GM19467 (cell line): Measurements from ENCODE around the gene SEMA4F.
"Not testable (repeated sequence)": the region's sequence is repeated elsewhere in the genome, so short reads cannot be mapped to it uniquely, and the experiment has no call there.

Experiments
- ATAC-seq: cut with Tn5 transposase; IDR thresholded peaks from one replicate; pipeline ENCODE4 v1.9.1; 2021; ENCODE audit warnings: mild to moderate bottlenecking, moderate library complexity; ENCODE audit not compliant: unreplicated experiment

SEMA4F gene, protein sequence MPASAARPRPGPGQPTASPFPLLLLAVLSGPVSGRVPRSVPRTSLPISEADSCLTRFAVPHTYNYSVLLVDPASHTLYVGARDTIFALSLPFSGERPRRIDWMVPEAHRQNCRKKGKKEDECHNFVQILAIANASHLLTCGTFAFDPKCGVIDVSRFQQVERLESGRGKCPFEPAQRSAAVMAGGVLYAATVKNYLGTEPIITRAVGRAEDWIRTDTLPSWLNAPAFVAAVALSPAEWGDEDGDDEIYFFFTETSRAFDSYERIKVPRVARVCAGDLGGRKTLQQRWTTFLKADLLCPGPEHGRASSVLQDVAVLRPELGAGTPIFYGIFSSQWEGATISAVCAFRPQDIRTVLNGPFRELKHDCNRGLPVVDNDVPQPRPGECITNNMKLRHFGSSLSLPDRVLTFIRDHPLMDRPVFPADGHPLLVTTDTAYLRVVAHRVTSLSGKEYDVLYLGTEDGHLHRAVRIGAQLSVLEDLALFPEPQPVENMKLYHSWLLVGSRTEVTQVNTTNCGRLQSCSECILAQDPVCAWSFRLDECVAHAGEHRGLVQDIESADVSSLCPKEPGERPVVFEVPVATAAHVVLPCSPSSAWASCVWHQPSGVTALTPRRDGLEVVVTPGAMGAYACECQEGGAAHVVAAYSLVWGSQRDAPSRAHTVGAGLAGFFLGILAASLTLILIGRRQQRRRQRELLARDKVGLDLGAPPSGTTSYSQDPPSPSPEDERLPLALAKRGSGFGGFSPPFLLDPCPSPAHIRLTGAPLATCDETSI

DNA sequence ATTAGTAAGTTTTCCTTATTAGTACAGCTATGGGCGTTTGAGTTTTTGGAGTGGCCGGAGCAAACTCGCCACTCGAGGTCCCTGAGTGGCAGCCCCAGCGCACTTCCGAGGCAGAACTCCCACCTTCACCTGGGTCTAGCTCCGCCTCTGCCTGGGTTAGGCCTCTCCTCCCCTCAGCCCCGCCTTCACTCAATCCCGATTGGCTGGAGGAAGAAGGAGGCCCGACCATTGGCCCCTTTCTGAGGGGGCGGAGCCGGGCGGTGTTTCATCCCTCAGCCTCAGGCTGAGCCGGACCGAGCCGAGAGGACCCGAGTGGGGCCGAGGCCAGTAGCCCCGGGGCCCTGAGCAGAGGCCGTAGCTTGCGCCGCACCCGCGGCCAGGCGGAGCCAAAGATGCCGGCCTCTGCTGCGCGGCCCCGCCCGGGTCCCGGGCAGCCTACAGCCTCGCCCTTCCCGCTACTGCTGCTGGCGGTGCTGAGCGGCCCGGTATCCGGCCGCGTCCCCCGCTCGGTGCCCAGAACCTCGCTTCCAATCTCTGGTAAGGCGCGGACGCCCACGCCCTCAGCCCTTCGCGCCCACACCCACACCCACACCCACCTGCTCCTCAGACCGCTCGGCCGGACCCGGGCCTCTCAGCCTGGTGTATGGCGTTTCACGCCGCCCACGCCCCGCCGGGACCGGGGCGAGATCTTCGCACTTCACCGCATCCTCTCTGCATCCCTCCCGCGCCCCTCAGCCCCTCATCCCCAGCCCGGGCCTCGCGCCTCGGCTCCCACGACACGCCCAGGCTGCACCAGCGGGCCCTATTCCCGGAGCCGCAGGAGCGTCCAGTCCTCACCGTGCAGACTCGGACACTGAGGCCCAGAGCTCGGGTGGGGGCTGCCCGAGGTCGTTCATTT is at the start of gene SEMA4F:
TSS of gene SEMA4F (plus strand) at position 263 of the 898 bp plus-strand sequence. CDS start at position 393, 130 bp downstream.
- ATAC-seq = peak; percentile 100

DNA sequence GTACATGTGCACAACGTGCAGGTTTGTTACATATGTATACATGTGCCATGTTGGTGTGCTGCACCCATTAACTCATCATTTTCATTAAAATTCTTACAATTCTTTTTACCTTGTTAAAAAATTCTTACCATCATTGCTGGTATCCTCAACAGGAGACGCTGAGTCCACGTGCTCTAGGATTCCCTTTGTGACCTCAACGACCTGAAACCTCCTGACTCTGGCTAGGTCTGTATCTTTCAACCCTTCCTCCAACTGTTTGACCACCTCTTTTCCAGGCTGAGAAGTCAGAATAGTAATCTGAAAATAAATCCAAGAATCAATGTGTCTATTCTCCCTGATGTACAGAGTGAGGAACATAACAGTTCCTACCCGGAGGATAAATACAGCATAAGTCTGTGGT is 47.1 kb upstream of the SEMA4F start:
- ATAC-seq = no peak

DNA sequence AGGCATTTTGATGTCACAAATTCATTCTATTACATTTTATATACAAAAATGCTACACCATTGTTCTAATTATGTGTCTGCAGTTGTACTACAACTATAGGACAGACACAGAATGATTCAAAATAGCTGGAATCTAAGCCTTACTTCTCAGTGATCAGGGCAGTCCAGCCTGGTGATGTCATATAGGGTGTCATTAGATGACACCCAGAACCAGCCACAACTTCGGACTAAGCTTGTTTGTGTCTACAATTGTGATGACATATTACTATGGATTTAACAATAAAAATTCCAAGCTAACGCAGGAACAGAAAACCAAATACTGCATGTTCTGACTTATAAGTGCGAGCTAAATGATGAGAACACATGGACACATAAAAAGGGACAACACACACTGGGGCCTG is 36.9 kb upstream of the SEMA4F start:
- no peak for ATAC-seq

DNA sequence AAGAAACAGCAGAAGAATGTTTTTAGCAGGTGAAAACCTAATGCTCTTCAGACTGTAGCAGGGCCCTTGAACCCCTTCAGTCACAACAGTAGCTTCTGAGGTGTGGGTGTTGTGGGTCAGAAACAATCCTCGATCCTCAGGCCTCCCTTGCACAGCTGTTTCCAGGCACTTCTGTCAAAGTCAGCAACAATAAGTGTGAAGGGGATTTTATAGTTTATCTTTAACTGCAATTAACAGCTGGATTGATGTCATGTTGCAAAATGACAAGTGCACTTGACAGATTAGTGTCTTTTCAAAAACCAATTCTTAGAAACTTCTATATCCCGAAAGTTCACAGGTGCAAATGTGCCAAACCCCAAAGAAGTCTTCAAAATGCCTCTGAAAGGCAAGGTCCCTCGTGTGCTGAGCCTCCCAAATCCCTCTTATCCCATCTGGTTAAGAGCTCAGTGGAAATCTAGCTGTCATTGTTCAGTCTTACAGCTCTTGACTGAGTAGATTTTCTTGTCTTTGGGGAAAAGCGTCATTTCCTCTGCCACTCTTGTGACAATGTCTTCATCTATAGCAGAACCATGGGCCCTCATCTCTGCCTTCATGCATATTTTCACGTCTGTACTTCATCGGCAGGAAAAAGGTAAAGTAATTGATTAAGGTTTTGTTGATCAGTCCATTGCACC is 35.5 kb upstream of the SEMA4F start:
- ATAC-seq = no peak

- ATAC-seq = no peak
Measured at GRCh38 chr2:74619651-74620297, 34.3 kb upstream of the SEMA4F start.

DNA sequence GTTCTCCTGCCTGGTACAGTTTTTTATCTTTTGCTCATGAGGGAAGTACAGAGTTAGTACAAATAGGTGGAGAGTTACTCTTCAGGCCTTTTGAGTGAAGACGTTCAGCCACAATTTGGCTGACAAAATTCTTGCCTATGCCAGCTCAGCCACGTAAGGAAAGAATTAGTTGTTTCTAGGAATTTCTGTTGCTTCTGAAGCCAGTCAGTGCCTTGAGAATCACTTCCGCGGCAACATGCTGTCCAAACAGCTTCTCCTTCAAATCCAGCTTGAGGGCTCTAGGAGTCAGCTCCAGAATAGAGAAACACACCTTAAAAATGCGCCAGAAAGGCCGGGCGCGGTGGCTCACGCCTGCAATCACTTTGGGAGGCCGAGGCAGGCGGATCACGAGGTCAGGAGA is 33.4 kb upstream of the SEMA4F start:
- ATAC-seq = no peak

- ATAC-seq = no peak
Measured at GRCh38 chr2:74625658-74626425, 28.2 kb upstream of the SEMA4F start.

DNA sequence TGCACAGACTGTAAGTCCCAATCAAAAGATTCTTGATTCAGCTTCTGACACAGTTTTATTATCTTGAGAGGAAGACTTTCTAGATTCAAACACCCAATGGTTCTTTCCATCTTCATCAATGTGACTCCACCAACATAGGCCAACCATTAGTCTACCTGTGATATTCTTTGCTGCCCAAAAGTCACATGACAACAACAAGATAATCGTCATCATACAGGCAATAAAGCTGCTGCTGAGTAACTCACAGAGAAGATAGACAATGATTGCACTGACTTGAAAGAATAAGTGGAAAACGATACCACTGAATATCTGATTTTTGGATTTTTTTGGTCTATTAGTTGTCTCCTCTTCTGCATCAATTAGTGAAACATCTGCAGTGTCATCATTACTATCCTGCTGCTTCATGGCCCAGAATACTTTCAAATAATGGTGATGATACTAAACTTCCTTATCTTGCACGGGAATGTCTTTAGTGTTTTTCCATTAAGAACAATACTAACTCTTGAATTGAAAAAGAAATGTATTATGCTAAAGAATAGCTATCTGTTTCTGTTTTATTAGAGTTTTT is 25.4 kb upstream of the SEMA4F start:
- ATAC-seq = no peak

GRCh38 chr2:74630454-74630853 is 23.6 kb upstream of the SEMA4F start:
- ATAC-seq = not testable (repeated sequence)

DNA sequence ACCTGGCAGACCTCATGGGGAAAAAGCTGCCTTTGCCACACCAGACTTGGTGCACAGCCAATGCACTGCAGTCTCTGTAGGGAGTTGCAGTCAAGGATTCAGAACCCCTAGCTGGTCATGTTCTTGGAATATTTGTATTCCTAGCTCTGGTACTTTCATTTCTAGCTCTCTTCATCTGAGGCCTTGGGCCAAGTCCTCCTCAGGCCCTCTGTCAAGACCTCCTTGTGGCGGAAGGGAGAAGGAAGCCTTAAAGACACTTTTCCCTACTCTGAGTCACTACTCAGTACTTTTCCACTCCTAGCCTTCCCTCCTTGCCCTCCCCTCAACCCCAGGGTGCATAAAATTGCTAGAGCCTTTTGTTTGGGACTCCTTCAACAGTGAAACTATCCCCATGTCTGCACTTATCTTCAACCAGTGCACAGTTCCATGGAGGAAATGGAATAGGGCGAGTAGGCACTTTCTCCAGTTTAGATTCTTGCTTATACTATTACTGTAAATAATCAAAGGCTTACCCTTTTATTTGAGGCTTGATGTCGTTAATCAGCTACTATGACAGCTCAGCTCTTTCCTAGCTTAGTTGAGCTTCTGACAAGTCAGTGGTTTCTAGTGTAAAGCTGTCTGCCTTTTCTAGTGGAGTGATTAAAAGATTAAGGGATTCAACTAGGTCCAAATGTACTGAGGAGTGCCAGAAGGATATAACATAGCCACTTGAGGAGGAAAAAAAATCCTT is 21.7 kb upstream of the SEMA4F start:
- no peak for ATAC-seq

GRCh38 chr2:74632939-74633312 is 21.1 kb upstream of the SEMA4F start:
- ATAC-seq = no peak

DNA sequence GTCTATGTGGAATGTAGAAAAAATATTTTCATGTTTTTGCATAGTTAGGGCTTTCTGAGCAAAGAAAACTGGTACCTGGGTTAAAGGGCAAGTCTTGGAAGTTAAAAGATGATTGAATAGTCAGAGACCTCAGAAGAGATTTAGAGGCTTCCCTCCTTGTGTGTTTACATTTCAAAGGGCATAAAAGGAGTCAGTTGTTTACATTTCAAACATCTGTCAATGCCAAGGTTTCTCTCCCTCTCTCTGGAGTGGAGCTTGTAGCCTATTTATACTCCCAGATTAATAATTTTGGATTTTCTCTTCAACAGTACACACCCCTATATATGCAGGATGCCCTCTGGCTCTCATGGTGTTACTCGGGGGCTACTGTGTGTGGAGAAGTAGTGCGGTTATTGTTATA is 14.5 kb upstream of the SEMA4F start:
- ATAC-seq = no peak

DNA sequence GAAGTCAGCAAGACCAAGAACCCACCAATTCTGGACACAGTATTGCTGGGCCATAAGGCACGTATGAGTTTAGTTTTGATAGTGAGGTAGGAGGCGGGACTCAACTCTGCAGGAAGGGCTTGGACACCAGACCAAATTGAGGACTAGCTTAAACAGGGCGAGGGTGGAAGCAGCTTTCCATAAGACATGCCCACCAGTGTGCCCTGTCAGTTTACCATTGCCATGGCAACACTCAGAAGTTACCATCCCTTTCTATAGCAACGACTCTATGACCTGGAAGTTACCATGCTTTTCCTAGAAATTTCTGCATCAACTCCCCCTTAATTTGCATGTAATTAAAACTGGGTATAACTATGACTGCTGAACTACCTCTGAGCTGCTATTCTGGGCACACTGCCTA is 8.7 kb upstream of the SEMA4F start:
- no peak for ATAC-seq

DNA sequence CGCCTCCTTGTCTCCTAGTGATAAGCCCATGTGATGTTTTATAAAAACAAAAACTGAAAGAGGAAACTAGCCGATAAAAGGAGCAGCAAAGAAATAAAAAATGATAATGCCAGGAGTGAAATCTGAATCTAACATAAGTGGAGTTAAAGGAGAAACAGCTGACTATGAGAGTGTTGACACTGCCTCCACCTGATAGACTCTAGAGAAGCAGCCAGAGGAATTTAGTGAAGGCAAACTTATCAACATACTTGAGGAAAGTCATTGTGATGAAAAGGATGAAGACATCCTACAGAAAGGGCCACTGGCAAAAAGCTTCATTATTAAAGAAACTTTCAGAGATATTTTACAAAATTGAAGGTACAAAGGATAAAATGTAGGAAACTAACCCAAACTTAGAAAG is 7.8 kb upstream of the SEMA4F start:
- no peak for ATAC-seq

- ATAC-seq = no peak
Measured at GRCh38 chr2:74646834-74647482, 7.1 kb upstream of the SEMA4F start.

GRCh38 chr2:74648009-74648443 is 6.0 kb upstream of the SEMA4F start, which contains the start of gene M1AP:
Gene M1AP (minus strand): TSS chr2:74648330. CDS start chr2:74640275, 8,055 bp downstream.
- ATAC-seq = no peak

- peak; percentile 14 for ATAC-seq
Measured at GRCh38 chr2:74653589-74653984, 460 bp upstream of the SEMA4F start.

DNA sequence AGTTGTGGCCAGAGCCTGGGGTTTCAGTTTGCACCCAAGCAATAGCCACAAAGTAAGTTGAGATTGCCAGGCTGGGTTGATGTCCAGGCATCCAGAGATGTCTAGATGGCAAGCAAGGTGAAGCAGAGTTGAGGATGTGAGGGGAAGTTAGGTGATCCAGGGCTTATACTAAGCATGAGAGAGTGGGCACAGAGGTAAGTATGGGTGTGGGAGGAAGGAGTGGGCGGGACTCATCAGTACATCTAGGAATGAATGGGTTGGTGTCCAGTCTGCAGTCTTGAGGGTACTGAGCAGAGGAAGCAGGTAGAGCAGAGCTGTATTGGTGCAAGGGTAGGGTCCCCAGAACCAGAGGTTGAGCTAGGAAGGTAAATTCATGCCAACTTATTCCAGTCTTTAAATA is 1.5 kb downstream of the SEMA4F start:
- ATAC-seq = no peak
